Esophagus squamous epithelium (tissue), 4 donors: ENCODE data around the gene FGF1.

Experiments used
- POLR2A ChIP-seq, 4 donors: fragments of 450-650 bp; IDR thresholded peaks; one replicate each; pipeline ENCODE4 v1.6.1; 2017; ENCODE audit warnings: antibody characterized with exemption in 4 of 4, mild to moderate bottlenecking in 4 of 4, moderate library complexity in 3 of 4
- TF ChIP-seq, protein P1 (sequence below), 6 experiments: fragments of 450-650 bp in 4 of 6; fragments of 200-600 bp in 2 of 6; sonication (generic) in 2 of 6; IDR thresholded peaks; one replicate each; pipeline ENCODE4 v1.5.1; 2016 to 2019; ENCODE audit warnings: antibody characterized with exemption in 6 of 6, mild to moderate bottlenecking in 4 of 6, moderate library complexity in 4 of 6

DNA sequence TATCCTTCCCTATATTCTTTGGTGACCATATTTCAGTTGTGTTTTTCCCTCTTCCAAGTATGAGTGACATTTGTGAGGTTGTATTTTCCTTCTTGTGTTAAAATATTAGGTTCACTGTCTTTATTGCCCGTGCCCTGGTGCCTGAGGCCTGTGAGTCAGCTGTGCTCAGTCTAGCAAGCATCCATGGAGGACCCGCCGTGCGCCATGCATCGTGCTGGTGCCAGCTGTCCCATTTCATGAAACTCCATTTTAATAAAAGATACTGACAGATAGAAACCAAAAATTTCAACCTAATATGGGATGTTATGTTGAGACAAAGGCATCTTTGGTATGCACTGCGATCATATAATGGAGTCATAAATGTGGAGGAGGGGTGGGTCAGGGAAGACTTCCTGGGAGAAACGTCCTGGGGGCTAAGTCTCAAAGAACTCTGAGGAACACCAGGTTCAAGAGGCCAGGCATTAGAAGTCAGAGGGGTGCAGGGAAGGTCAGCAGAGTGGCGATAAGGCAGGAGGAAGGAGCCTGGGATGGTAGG is 34.0 kb upstream of the FGF1 start:
- TF ChIP-seq, protein P1, sequence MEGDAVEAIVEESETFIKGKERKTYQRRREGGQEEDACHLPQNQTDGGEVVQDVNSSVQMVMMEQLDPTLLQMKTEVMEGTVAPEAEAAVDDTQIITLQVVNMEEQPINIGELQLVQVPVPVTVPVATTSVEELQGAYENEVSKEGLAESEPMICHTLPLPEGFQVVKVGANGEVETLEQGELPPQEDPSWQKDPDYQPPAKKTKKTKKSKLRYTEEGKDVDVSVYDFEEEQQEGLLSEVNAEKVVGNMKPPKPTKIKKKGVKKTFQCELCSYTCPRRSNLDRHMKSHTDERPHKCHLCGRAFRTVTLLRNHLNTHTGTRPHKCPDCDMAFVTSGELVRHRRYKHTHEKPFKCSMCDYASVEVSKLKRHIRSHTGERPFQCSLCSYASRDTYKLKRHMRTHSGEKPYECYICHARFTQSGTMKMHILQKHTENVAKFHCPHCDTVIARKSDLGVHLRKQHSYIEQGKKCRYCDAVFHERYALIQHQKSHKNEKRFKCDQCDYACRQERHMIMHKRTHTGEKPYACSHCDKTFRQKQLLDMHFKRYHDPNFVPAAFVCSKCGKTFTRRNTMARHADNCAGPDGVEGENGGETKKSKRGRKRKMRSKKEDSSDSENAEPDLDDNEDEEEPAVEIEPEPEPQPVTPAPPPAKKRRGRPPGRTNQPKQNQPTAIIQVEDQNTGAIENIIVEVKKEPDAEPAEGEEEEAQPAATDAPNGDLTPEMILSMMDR (IDR thresholded peaks at IDR 0.05): no peak
- TF ChIP-seq POLR2A (IDR thresholded peaks at IDR 0.05): no peak
